MM.1S (cell line): ENCODE measurements around the gene VEZT.

Experiments
- DNase-seq: peaks from one replicate; pipeline ENCODE4 v3.0.0-alpha.2; 2015
- H2AFZ ChIP-seq: fragments of 300-600 bp; sonication (generic); 2 replicates; pipeline ENCODE4 v1.6.0; 2016; ENCODE audit warnings: antibody characterized with exemption, low read length
- H3F3A ChIP-seq: fragments of 300-600 bp; sonication (generic); 2 replicates; pipeline ENCODE4 v1.6.1; 2016; ENCODE audit warnings: mild to moderate bottlenecking, antibody characterized with exemption, low read length, moderate library complexity, mixed read lengths; ENCODE audit not compliant: insufficient read depth
- H3K27ac ChIP-seq: fragments of 300-600 bp; sonication (generic); 2 replicates; pipeline ENCODE4 v1.5.1; 2016; ENCODE audit warnings: mild to moderate bottlenecking, low read length
- H3K27me3 ChIP-seq: fragments of 300-600 bp; sonication (generic); replicated peaks from 2 replicates; pipeline ENCODE4 v1.6.0; 2016; ENCODE audit warnings: low read length; ENCODE audit not compliant: insufficient read depth
- H3K36me3 ChIP-seq: fragments of 300-600 bp; sonication (generic); replicated peaks from 2 replicates; pipeline ENCODE4 v1.6.1; 2016; ENCODE audit warnings: mild to moderate bottlenecking, low read length, mixed read lengths; ENCODE audit not compliant: insufficient read depth
- H3K4me1 ChIP-seq: fragments of 300-600 bp; sonication (generic); 2 replicates; pipeline ENCODE4 v1.6.1; 2016; ENCODE audit warnings: low read length, mixed read lengths
- H3K4me2 ChIP-seq: fragments of 300-600 bp; sonication (generic); 2 replicates; pipeline ENCODE4 v1.6.0; 2016; ENCODE audit warnings: low read depth, low read length
- H3K4me3 ChIP-seq: fragments of 300-600 bp; sonication (generic); 2 replicates; pipeline ENCODE4 v1.5.1; 2016; ENCODE audit warnings: low read length, mixed read lengths
- H3K79me2 ChIP-seq: fragments of 300-600 bp; sonication (generic); 2 replicates; pipeline ENCODE4 v1.6.1; 2016; ENCODE audit warnings: mixed run types, low read length, mixed read lengths
- H3K9ac ChIP-seq: fragments of 300-600 bp; sonication (generic); 2 replicates; pipeline ENCODE4 v1.6.1; 2016; ENCODE audit warnings: low read length, mixed read lengths
- H3K9me2 ChIP-seq: fragments of 300-600 bp; sonication (generic); replicated peaks from 2 replicates; pipeline ENCODE4 v1.6.1; 2016; ENCODE audit warnings: mild to moderate bottlenecking, low read length, mixed read lengths; ENCODE audit not compliant: insufficient read depth
- H3K9me3 ChIP-seq: fragments of 300-600 bp; sonication (generic); replicated peaks from 2 replicates; pipeline ENCODE4 v1.6.1; 2016; ENCODE audit warnings: mild to moderate bottlenecking, low read length, mixed read lengths; ENCODE audit not compliant: insufficient read depth
- H4K20me1 ChIP-seq: fragments of 300-600 bp; sonication (generic); 2 replicates; pipeline ENCODE4 v1.6.1; 2016; ENCODE audit warnings: mild to moderate bottlenecking, low read length, moderate library complexity, mixed read lengths; ENCODE audit not compliant: insufficient read depth
- CTCF ChIP-seq: fragments of 300-600 bp; sonication (generic); IDR thresholded peaks from 2 replicates; pipeline ENCODE4 v1.5.1; 2016; ENCODE audit warnings: antibody characterized with exemption, low read length, mixed read lengths
- EZH2 ChIP-seq: fragments of 300-600 bp; sonication (generic); optimal IDR thresholded peaks from 2 replicates; pipeline ENCODE3; 2017; ENCODE audit warnings: low read depth, mild to moderate bottlenecking, antibody characterized with exemption, low read length, mixed read lengths
- EZH2phosphoT487 ChIP-seq: fragments of 300-600 bp; sonication (generic); IDR thresholded peaks from 2 replicates; pipeline ENCODE4 v1.6.1; 2018; ENCODE audit warnings: antibody characterized with exemption, low read length

Gene VEZT

GRCh38 chr12:95173392-95174251 is 44.0 kb upstream of the VEZT start:
- H3K27me3 ChIP-seq: no peaks in the 10 kb centered on the region
- H3K4me1 ChIP-seq: no peaks in the 10 kb centered on the region
- H4K20me1 ChIP-seq: no peaks in the 10 kb centered on the region
- TF ChIP-seq EZH2 (no peak), CTCF (no peak), EZH2phosphoT487 (no peak)
- no peak overlapping the region for H3K9ac ChIP-seq
- H3K4me2 ChIP-seq: no peak overlapping the region
- H3K36me3 ChIP-seq: no peaks in the 10 kb centered on the region
- no peaks in the 10 kb centered on the region for H3F3A ChIP-seq
- no peaks in the 10 kb centered on the region for H3K9me3 ChIP-seq
- no peak overlapping the region for H2AFZ ChIP-seq
- no peak for DNase-seq
- no peaks in the 10 kb centered on the region for H3K9me2 ChIP-seq
- no peak overlapping the region for H3K27ac ChIP-seq
- no peaks in the 10 kb centered on the region for H3K79me2 ChIP-seq
- H3K4me3 ChIP-seq: no peak overlapping the region

DNA sequence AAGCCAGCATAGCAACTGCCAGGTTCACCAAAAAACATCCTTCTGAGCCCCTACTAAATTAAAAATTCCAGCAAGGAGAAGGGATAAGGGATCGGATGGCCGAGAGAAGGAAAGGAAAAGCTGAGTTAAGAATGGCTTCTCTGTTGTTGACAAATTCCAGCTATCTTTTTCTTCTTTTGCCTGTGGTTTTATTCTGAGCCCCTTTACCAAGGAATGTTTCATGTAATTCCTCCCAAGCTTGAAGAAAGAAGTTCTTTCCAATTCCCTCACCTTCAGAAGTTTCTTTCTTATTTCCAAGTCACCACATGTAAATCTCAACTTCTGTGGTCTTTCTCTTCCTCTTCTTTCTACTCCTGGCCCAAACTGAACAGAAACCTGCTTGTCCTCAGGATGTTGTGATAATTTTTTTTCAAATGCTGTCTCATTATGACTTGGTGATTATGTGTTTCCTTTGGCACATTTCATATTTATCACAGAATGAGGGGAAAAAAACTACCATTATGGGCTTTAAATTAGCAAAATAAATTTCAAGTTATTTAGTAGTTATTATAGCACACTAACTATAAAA is 40.3 kb upstream of the VEZT start:
- Histone ChIP-seq H3K4me3 (no peak overlapping the region), H3K79me2 (no peaks in the 10 kb centered on the region), H3K36me3 (no peaks in the 10 kb centered on the region)

DNA sequence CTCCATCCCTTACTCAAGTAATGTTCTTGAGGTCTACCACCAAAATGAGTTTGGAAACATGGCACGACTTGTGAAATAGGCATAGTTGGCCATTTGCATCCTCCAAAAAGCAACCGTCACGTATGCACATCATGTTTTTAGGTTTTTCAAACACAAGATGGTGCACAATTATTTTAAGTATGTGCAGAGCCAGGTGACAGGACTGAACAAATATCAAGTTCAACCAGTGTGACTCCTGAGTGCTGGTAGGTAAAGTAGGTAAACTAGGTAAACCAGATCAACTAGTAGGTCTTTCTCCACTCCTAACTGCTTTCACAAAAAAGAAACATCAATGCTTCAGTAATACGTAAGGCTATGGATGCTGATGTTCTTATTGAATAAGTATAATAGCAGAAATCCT is 39.5 kb upstream of the VEZT start:
- H3F3A ChIP-seq: no peaks in the 10 kb centered on the region
- H3K4me1 ChIP-seq: no peaks in the 10 kb centered on the region
- no peak overlapping the region for H3K27ac ChIP-seq
- no peaks in the 10 kb centered on the region for H3K27me3 ChIP-seq
- no peaks in the 10 kb centered on the region for H3K9me2 ChIP-seq
- H3K36me3 ChIP-seq: no peaks in the 10 kb centered on the region
- no peak for DNase-seq
- H4K20me1 ChIP-seq: no peaks in the 10 kb centered on the region
- TF ChIP-seq EZH2phosphoT487 (no peak), EZH2 (no peak), CTCF (no peak)
- H3K79me2 ChIP-seq: no peaks in the 10 kb centered on the region
- H3K4me3 ChIP-seq: no peak overlapping the region
- H2AFZ ChIP-seq: no peak overlapping the region
- no peaks in the 10 kb centered on the region for H3K9me3 ChIP-seq
- H3K9ac ChIP-seq: no peak overlapping the region
- no peak overlapping the region for H3K4me2 ChIP-seq

More for the DNA sequence above, 40.3 kb upstream of the VEZT start:
- no peak for DNase-seq
- Histone ChIP-seq H2AFZ (no peak overlapping the region), H4K20me1 (no peaks in the 10 kb centered on the region), H3K9me2 (no peaks in the 10 kb centered on the region), H3K9me3 (no peaks in the 10 kb centered on the region), H3K27ac (no peak overlapping the region), H3K9ac (no peak overlapping the region), H3K4me1 (no peaks in the 10 kb centered on the region), H3F3A (no peaks in the 10 kb centered on the region), H3K4me2 (no peak overlapping the region), H3K27me3 (no peaks in the 10 kb centered on the region)
- TF ChIP-seq EZH2 (no peak), CTCF (no peak), EZH2phosphoT487 (no peak)
